ENCODE results near the gene MAP7D2. TPM values are rescaled to one million over a fixed set of nuclear protein-coding genes. Genes with fewer than 3 reads are reported as not detected.

Gene MAP7D2
- total and polyA plus RNA-seq, 2 of the 4 experiments (the other 2 are of a cell fraction): 0.18 to 0.19 TPM

DNA sequence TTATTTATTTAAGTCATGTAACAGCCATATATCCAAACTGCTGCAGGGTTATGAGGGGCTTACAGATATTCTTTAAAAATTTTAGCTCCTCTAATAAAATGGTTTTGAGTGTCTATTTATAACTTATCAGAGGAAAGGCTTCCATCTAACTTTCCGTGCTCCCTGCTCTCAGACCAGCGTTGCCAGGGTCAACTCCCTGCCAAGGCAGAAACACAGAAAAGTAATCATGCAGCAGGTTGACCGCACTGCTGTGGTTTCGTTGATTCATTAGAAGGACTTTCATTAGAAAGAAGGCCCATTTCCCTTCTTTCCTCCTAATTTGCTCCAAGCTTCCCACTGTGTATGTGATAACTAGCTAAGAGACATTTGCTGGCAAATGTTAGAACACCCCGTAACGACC is 159.8 kb downstream of the MAP7D2 start:
- Histone ChIP-seq H4K5ac (ENCODE audit: low read depth, low read length) (no peak overlapping the region), H2BK15ac (ENCODE audit: low read depth, low read length) (no peak overlapping the region), H3K14ac (replicated peaks; ENCODE audit: low read depth, low read length) (no peak overlapping the region), H3K4me2 (ENCODE audit: low read depth, low read length) (no peak overlapping the region), H3K4me1 (ENCODE audit: control insufficient read depth, insufficient read depth, low read length) (no peaks in the 10 kb centered on the region), H3K9me1 (ENCODE audit: insufficient read depth, low read length) (no peaks in the 10 kb centered on the region), H2AK9ac (replicated peaks; ENCODE audit: low read depth, low read length, poor library complexity) (no peak overlapping the region), H3K4ac (ENCODE audit: low read depth, low read length) (no peak overlapping the region), H2AK5ac (ENCODE audit: low read depth, low read length) (no peak overlapping the region), H3K79me1 (ENCODE audit: low read depth in 1 of 2, low read length in 2 of 2) (peaks cover 0 to 5% of the 10 kb centered on the region in 2 experiments; a peak in 1 of 4 replicates), H2BK20ac (ENCODE audit: low read depth, low read length) (no peak overlapping the region), H3K27me3 (ENCODE audit: control insufficient read depth, insufficient read depth, low read length) (peaks cover 1% of the 10 kb centered on the region; the same call in 1 of the 2 replicates), H3K36me3 (ENCODE audit: control insufficient read depth, insufficient read depth, low read length) (no peaks in the 10 kb centered on the region), H3K9me3 (ENCODE audit: control insufficient read depth, insufficient read depth, low read length) (no peaks in the 10 kb centered on the region), H2AFZ (replicated peaks; ENCODE audit: low read length, poor library complexity) (no peak overlapping the region), H4K8ac (ENCODE audit: low read depth in 2 of 2, low read length in 2 of 2) (no peak overlapping the region), H3K18ac (ENCODE audit: low read depth, low read length) (no peak overlapping the region), H3K56ac (ENCODE audit: extremely low read depth, insufficient read depth, low read length) (no peak overlapping the region), H3K27ac (ENCODE audit: insufficient read depth, low read length) (no peak overlapping the region), H4K91ac (ENCODE audit: insufficient read depth, low read depth, low read length) (no peak overlapping the region), H2BK120ac (ENCODE audit: low read depth, low read length) (no peak overlapping the region), H3K9ac (ENCODE audit: low read depth, low read length) (no peak overlapping the region), H4K20me1 (ENCODE audit: insufficient read depth, low read length) (no peaks in the 10 kb centered on the region), H3K23ac (ENCODE audit: low read depth, low read length) (no peak overlapping the region), H3K4me3 (ENCODE audit: insufficient read depth, low read depth, low read length) (no peak overlapping the region), H2BK5ac (ENCODE audit: low read depth, low read length, poor library complexity, severe bottlenecking) (no peak overlapping the region)
- TF ChIP-seq RCOR1 (IDR thresholded peaks at IDR 0.05; ENCODE audit: insufficient replicate concordance, low read length) (no peak), SMC3 (IDR thresholded peaks at IDR 0.05; ENCODE audit: low read depth, low read length) (no peak), CEBPB (IDR thresholded peaks at IDR 0.05; ENCODE audit: low read depth, low read length) (no peak), MXI1 (IDR thresholded peaks at IDR 0.05; ENCODE audit: borderline replicate concordance, low read depth, low read length) (no peak), MAFK (IDR thresholded peaks at IDR 0.05; ENCODE audit: low read depth, low read length) (no peak), POLR2A (IDR thresholded peaks at IDR 0.05; ENCODE audit: low read depth, low read length) (no peak), FOS (IDR thresholded peaks at IDR 0.05; ENCODE audit: low read depth, low read length) (no peak), MAZ (IDR thresholded peaks at IDR 0.05; ENCODE audit: borderline replicate concordance, low read depth, low read length) (no peak), RAD21 (IDR thresholded peaks at IDR 0.05; ENCODE audit: low read length) (no peak), BHLHE40 (IDR thresholded peaks at IDR 0.05; ENCODE audit: low read depth, low read length) (no peak)
- TF ChIP-seq, protein P1, sequence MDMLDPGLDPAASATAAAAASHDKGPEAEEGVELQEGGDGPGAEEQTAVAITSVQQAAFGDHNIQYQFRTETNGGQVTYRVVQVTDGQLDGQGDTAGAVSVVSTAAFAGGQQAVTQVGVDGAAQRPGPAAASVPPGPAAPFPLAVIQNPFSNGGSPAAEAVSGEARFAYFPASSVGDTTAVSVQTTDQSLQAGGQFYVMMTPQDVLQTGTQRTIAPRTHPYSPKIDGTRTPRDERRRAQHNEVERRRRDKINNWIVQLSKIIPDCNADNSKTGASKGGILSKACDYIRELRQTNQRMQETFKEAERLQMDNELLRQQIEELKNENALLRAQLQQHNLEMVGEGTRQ (IDR thresholded peaks at IDR 0.05; ENCODE audit: low read depth, low read length): no peak
- TF ChIP-seq, protein P2, sequence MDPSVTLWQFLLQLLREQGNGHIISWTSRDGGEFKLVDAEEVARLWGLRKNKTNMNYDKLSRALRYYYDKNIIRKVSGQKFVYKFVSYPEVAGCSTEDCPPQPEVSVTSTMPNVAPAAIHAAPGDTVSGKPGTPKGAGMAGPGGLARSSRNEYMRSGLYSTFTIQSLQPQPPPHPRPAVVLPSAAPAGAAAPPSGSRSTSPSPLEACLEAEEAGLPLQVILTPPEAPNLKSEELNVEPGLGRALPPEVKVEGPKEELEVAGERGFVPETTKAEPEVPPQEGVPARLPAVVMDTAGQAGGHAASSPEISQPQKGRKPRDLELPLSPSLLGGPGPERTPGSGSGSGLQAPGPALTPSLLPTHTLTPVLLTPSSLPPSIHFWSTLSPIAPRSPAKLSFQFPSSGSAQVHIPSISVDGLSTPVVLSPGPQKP (IDR thresholded peaks at IDR 0.05; ENCODE audit: borderline replicate concordance, low read depth, low read length): no peak
- ATAC-seq (ENCODE audit: low read depth): no peak
- no TSS peak for BruUV-seq (replicated peaks)
- CTCF ChIA-PET: no interaction called here
- dilution Hi-C loops (cut with HindIII; ENCODE audit: low sequenced_read_pairs, unreplicated experiment) (no loop called here), in situ Hi-C loops (cut with MboI; ENCODE audit: low sequenced_read_pairs) (no loop called here), intact Hi-C loops (cut with micrococcal nuclease) (no loop called here)
- DNase-seq: no peak
- POLR2A ChIA-PET (ENCODE audit: unreplicated experiment): no interaction called here
- no CpG with 5 or more reads among the region's 6 CpGs for WGBS, 2 experiments (ENCODE audit: extremely low coverage in 2 of 2, insufficient read length in 1 of 2)

Data from IMR-90 (cell line).